Measurements from ENCODE around the gene NME7.

DNA sequence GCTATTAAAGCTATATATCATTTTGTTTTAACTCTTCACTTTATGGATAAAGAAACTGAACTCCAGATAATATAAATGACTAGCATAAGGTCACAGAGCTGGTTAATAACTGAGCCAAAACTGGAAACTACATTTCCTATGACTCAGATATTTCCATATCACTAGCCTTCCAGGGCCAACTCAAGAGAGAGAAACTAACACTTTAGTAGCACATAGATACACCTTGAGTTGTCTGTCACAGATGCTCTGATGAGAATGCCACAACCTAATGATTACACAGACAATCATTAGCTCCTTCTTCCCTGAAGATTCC lies 40.7 kb downstream of the NME7 start:
- TF ChIP-seq EZH2 (IDR thresholded peaks at IDR 0.05) (no peak), EZH2phosphoT487 (IDR thresholded peaks at IDR 0.05) (no peak)
- TF ChIP-seq, protein P1, sequence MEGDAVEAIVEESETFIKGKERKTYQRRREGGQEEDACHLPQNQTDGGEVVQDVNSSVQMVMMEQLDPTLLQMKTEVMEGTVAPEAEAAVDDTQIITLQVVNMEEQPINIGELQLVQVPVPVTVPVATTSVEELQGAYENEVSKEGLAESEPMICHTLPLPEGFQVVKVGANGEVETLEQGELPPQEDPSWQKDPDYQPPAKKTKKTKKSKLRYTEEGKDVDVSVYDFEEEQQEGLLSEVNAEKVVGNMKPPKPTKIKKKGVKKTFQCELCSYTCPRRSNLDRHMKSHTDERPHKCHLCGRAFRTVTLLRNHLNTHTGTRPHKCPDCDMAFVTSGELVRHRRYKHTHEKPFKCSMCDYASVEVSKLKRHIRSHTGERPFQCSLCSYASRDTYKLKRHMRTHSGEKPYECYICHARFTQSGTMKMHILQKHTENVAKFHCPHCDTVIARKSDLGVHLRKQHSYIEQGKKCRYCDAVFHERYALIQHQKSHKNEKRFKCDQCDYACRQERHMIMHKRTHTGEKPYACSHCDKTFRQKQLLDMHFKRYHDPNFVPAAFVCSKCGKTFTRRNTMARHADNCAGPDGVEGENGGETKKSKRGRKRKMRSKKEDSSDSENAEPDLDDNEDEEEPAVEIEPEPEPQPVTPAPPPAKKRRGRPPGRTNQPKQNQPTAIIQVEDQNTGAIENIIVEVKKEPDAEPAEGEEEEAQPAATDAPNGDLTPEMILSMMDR (IDR thresholded peaks at IDR 0.05): no peak
